NCI-H774 (cell line): ENCODE measurements around the gene DTNB.

Experiments
- DNase-seq: peaks from one replicate; lab custom pipeline; 2025; lab: John Stamatoyannopoulos, UW

Gene DTNB

DNA sequence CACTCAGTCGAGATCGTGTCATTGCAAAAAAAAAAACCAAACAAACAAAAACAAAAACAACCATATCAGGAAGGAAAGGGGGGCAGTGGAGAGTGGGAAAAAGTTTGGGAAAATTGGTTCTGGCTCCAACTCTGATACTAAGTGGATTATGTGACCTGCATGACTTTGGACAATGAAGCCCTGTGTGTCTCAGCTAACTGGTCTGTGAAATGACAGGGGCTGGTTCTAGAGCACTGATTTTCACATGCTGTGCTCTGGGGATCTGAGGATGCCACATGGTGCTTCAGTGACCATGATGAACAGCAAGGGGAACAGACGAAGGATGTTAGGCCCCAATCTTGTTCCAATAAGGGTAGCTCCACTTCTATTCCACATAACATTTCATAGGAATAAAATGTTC is 174.2 kb downstream of the DTNB start:
- DNase-seq = no peak

DNA sequence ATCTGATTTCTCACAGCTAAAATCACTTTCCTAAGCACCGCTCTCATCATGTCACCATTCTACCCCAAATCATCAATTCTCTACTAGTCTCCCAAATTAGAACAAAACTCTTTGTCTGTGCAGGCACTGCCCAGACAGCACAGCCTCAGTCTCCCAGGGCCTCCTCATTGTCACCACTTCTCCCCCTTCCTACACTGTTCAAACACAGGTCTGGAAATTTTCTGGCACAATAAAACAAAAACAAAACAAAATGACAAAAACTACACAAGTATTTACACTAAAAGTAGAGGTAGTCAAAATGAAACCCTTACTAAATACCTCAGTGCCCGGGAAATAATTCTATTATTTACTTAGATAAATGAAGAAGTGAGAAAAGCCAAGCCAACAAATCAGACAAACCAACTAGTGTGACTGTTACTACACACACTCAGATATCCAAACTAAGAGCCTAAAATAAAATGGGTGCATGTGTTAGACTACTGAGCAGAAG is 175.4 kb downstream of the DTNB start:
- no peak for DNase-seq

DNA sequence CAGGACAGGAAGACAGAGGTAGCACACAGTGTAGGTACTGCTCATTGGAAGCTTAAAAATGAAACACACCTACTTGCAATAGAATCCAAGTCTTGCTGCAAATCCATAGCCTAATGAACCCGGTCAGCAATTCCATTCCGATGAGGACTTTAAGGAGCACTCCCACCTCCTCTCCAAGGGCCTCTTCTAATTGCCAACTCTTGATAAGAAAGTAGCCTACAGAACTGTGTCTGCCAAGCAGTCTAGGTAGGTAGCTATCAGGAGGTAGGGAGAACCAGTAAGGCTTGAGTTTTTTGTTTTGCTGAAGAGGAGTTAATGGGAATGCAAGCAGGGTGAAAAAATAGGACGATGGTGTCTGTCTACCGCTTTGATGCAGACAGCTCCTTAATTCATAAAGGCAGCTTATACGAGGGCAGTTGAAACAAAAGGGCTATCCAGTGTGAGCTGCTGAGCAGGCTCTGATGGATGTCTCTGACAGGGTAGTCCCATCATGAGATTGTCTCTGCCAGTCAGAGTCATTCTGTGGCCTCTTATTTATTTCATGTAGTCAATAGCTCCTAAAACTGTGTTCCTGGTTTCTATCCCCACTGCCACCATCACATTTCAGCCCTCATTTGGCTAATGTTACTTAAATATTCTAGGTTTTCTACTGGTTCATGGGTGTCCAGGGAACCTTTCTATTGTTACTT is 176.0 kb downstream of the DTNB start:
- DNase-seq = no peak

DNA sequence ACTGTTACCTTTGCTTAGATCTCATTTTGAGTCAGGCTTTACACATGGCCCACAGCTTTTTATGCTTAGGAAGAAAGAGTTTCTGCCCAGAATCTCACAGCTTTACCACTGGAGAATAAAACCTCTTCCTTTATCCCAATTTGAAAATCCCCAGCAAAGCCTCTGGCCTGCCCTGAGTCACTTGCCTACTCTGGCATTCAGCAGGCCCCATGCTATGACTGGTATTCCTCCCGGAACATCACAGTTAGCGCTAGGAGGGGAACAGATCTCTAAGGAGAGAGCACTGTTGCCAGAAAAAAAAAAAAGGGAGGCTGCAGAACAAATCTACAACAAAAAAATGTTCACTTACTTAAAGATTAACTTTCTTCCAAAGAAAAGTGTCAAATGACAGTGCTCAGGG is 178.8 kb downstream of the DTNB start:
- DNase-seq = no peak

DNA sequence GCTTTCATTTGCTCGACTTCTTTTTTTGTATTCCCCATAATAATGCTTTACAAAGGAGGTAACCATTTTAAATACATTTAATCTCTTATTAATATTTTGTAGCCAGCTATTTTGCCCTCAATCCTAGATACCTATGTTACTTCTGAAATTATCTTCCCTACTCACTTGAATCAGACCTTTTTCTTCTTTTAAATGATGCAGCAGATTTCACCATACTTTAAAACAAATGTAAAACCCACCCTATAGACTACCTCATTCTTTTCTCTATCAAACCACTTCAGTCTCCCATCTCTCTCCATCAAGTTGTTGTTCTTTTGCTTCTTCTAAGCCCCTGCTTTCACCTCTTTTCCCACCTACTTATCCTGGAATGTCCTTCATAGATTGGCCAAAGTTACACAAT is 180.2 kb downstream of the DTNB start:
- no peak for DNase-seq

DNA sequence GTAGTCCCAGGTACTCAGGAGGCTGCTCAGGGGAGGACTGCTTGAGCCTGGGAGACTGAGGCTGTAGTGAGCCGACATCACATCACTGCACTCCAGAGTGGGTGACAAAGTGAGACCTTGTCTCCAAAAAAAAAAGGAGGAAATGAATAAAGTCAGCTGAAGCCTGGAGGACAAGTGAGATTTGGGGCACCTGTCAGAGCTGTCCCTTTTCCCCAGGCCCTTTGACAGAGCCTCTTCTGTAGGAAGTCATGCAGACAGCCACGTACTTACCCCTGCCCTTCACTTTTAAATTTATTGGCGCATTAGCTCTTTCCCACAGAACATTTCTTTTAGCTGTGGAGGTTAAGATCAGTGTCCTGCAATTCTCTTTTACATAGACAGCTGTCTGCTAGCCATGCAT is 180.7 kb downstream of the DTNB start:
- no peak for DNase-seq

DNA sequence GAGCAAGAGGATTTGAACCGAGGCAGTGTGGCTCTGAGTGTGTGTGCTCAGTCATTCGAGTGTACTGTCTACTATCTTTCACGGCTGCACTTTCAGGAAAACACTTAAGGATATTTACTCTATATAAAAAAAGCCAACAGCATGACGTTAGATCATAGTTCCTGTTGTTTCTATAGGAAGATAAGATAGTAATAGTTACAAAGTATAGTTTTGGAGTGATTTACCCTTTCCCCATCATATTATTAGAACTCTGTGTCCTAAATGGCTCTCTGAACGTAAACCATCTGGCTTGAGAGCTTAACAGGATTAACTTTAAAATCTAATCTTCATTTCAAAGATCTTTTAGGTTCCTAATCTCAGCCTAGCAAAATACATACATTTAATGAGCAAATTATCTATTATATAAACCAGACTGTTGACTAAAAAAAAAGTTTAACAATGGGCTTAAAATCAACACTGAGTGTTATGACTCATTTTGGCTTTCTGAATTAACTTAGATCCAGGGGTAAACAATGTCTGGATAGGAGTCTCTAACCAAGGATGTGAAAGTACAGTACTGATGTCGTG is 181.3 kb downstream of the DTNB start:
- DNase-seq = no peak

DNA sequence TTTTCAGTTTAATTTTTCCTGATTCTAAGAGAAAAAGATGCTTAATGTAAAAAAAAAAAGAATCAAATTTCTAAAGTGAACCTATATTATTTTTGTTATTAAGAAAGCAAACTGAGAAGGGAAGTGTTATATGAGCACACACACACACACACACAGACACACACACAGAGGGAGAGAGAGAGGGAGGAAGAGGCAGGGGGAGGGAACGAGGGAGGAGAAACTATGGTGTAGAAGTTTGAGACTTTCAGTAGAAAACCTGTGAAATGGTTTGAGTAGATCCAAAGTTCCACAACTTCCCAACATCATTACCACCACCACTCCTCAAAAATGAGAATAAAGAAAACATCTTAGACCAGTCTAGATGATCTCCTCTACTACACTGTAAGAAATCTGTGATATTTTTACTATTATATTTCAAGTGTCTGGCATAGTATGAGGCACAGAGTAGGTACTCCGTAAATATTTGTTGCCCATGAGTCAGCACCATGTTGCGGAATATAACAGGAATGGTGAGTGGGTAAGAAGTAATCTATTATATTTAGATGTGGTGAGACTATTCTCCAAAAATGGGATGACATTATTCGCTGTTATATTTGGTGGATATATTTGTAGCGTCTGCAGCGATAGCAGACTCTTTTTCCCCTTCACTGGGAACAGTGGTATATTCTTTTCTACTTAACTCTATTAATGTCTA is 182.2 kb downstream of the DTNB start:
- DNase-seq = no peak

DNA sequence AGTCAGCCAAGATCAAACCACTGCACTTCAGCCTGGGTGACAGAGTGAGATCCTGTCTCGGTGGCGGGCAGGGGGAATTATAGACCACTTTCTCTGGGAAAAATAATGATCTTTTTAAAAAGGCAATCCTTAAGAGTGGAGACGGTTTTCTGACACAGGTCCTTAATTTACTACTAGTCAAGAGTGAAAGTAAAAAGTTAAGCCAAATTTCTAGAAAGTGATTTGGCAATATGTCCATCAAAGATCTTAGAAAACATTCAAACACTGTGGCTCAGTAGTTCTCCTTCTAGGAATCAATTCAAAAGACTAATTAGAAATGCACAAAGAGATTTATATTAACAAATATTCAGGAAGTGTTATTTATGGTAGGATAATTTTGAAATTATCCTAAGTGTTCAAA is 183.2 kb downstream of the DTNB start:
- no peak for DNase-seq

DNA sequence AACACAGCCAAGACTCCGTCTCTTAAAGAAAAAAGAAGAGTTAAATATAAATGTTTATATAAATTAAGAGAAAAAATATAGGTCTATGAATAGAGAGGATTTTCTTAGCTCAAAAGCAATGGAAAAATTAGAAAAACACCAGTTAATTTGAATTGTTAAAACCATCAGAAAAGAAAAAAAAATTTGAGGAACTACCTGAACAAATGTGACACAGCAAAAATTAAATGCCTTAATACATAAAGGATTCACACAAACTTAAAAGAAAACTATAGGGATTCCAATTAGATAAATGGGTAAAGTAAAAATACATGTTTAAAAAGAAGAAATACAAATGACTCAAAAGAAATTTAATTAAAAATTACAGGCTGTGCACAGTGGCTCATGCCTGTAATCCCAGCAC is 183.7 kb downstream of the DTNB start:
- no peak for DNase-seq

DNA sequence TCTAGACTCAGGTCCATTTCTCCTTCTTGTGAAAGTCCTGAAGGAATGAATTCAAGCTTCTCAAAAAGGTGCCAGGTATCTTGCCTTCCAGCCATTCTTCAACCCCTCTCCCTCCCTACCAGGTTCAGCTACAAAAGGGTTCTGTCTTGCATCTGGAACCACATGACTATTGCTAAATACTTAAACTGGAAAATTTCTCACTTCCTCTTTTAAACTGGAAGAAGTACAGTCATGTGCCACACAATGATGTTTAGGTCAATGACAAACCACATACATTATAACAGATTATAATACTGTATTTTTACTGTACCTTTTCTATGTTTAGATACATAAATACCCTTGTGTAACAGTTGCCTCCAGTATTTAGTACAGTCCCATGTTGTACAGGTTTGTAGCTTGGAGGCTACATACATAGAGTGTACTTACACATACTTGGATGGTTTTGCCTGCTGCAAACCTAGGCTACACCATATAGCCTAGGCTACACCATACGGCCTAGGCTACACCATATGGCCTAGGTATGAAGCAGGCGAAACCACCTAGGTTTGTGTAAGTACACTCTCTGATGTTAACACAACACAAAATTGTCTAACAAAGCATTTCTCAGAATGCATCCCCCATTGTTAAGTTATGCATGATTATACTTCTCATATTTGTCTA is 189.6 kb downstream of the DTNB start:
- no peak for DNase-seq

DNA sequence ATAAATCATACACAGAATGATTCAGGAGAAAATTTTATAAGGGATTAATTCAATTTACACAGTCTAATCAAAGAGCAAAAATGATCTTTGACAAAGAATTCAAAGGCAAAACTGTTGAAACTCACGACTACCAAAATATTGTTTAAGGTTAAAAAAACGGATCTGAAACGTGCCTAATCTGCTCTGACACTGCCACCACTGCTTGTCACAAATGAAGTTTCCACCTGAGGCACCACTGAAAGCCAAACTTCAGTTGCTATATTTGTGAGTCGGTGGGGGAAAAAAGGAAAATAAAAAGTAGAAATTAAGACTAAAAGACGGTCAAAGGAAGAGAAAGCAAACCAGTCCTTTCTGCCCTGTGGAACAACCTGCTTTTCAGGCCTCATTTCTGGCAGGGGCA is 191.0 kb downstream of the DTNB start:
- DNase-seq = no peak

DNA sequence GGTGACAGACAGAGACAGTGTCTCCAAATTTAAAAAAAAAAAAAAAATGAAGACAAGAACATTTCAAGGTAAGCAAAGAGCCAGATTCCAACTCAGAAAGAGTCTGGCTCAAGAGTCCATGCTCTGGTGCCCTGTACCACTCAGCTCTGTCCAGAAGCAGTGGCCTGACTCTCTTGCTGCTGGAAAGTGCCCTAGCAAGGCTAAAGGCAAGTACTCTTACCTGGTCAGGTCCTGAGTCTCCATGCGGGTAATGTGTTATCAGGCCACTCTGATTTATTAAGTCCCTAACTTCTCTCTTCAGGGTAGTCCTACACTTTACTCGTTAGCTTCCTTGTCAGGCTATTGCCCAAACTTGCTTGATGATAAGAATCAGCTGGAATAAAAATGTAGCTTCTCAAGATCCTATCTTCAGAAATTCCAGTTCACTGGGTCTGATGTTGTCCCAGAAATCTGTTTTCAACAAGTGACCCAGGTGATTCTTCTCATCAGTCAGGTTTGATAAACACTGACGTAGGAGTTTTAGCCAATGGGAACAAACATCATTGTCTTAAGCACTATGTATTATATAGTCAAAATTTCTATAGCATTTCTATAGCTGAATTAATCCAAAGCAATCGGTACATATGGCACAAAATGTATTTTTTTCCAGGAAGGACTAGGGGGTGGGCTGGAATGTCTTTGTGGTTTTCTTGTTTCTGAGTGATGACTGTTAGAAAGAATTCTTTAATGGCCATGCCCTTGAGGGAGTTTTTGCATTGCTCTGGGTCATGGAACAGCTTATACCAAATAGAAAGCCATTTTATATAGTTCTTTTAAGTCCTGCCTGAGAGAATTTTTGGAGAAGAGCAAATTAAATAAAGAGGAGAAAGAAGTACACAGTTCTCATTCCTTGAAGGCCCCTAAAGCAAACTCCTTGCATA is 191.7 kb downstream of the DTNB start:
- no peak for DNase-seq

DNA sequence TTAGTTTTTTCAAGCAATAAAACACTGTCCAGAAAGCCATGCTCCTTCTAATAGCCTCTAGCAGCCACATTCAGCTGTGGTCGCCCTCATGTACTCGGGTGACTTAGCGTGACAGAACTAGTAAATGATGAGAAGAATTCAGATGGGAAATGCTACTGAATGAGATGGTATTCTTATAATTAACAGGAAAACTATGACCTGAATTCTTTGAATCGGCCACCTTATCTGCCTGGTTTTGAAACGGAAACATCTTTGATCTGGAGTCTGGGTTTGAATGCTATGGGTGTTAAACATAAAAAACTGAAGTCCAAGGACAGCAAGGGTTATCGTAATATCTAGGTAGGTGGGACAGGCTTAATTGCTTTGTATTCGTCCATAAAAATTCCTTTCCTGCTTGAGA is 192.8 kb downstream of the DTNB start:
- DNase-seq = no peak

DNA sequence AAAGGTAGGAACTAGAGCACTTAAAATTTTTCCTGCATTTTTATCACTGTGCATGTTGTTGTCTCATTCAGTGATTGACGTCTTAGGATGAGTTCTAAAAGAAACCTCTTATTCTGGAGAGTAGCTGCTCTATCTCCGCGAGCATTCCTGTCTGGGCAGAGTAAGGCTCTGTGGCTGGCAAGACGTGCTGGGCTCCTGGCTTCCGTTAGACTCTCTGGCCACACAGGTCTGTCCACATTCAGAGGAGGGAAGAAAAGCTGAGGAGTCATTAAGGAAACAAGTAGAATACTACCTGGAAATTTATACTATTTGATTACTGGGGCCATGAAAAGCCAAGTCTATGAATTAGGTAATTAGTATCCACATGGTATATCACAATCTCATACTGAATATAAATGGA is 193.6 kb downstream of the DTNB start:
- DNase-seq = no peak

DNA sequence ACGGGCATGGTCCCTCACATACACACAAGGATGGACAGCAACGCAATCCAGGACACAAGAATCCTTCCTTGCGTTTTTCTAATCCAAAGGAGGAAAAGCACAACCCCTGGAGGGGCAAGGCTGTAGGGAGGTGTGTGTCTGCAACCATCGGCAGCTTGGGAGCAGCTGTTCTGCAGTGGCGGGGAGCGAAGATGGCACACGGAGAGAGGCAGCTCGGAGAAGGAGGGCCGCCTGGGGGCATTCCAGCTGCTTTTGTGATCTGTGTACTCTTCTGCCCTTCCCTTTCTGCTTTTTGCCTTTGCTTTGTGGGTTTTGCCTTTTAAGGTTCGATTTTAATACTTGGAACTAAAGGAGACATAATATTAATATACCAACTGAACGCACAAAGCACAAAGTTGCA is 194.6 kb downstream of the DTNB start:
- no peak for DNase-seq

DNA sequence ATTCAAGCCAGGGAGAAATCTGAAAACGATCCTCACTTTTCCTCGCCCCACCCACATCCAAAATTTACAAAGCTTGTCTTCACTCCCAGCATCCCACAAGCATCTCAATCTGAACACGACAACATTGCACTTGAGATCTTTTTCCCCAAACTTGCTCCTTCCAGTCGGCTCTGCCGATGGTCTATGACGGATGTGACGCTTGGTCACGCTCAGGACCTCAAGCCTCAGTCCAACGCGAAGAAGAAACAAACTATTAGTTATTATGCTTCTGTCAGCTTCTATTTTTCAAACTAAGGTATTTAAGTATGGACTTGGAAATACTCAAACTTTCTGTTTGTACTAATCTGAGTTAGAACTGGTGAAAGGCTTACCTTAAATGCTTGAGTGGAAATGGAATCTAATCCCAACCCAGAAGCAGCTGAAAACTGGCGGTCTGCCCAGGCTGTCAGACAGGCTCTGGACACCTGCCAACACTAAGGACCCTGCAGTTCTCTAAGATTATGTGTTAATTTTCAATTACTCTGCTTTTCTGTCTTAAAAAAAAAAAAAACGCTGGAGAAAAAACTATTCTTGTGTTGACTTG is 199.5 kb downstream of the DTNB start:
- DNase-seq = peak; percentile 3

DNA sequence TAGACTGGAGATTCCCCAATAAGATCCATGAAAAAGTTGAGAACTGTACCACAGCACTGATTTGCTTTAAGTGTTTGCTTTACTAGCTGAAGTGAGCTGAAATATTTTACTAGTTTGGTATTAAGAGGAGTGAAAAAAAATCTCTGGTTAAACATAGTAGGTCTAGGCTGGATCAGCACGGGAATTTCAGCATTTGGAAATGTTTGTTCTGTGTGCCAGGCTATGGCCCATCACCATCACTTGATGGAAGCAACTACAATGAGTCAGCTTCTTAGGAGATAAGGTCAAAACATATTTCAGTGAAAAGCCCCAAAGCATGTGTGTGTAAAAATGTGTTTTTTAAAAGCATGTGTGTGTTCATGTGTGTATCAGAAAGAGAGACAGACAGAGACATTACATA is 200.2 kb downstream of the DTNB start:
- no peak for DNase-seq

DNA sequence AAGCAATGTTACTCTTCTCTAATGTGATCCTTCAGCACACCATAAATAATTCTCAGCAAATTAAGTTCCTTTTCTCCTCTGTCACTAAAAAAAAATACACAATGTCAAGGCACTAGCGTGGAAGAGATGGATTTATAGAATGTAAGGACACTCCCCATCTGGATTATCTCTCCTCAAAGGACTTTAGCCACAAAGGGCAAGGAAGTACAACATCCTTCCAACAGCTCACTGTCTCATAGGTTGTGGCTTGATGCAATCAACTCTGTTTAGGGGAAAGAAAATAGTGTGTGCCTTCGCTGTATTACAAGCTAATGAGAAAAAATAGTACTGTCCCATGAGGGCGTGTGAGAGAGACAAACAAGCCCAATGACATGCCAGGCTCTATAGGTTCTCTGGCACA is 202.6 kb downstream of the DTNB start:
- DNase-seq = no peak

DNA sequence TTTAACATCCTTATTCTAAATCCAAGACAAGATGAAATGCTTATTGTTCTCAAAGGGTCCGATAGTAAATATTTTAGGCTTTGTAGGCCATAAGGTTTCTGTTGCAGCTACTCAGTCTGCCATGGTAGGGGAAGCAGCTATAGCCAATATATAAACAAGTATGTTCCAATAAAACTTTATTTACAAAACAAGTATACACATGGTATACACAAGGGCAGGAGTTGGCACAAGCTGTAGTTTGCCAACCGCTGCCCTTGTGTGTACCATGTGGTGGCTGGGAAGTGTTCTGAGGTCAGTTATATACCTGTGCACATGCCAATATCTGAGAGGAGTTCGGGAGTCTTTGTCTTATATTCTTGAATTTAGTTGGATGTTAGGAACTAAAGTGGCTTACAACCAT is 205.6 kb downstream of the DTNB start:
- DNase-seq = no peak

DNA sequence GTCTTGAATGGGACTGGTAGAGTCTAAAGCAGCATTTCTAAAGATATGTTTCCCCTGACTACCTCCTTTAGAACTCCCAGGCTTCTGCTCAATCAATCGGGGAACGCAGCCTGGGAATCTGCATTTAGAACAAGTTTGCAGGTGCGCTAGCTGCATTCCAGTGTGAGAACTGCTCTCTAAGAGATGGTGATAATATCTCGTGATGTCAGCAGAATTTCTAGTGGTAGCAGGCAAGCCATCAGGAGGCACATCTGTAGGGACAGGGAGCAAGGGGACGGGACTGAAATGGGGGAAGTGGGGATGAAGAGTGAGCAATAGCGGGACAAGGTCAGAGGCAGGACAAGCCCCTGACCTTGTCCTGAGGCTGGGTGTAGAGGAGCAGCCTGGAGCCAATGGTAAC is 211.4 kb downstream of the DTNB start:
- DNase-seq = no peak
